IPS DF 4.7 (cell line): ENCODE measurements around the gene GNB1.
"Not testable (repeated sequence)": the region's sequence is repeated elsewhere in the genome, so short reads cannot be mapped to it uniquely, and the experiment has no call there.

ENCODE experiments used
- DNase-seq: peaks from one replicate; pipeline ENCODE4 v3.0.0-alpha.2; 2013; ENCODE audit warnings: low spot score; ENCODE audit errors: extremely low read depth

Gene GNB1

GRCh38 chr1:1890506-1891348, at the start of gene GNB1:
Gene GNB1, minus strand, starts transcription at chr1:1891087. Its CDS starts 65,634 bp downstream, at chr1:1825453.
- DNase-seq: no peak

GRCh38 chr1:1940123-1940425, 49.2 kb upstream of the GNB1 start:
- no peak for DNase-seq

- no peak for DNase-seq
These were observed 48.6 kb upstream of the GNB1 start for GRCh38 chr1:1939296-1940122.

- DNase-seq: no peak
These were observed 47.9 kb upstream of the GNB1 start for GRCh38 chr1:1938613-1939295.

- DNase-seq: no peak
These were observed 47.3 kb upstream of the GNB1 start for GRCh38 chr1:1938276-1938573.

GRCh38 chr1:1937549-1938275, 46.8 kb upstream of the GNB1 start:
- no peak for DNase-seq

- DNase-seq: no peak
These were observed 46.2 kb upstream of the GNB1 start for GRCh38 chr1:1937061-1937460.

- not testable (repeated sequence) for DNase-seq
These were observed 44.0 kb upstream of the GNB1 start for GRCh38 chr1:1934848-1935247.

- no peak for DNase-seq
These were observed 39.0 kb upstream of the GNB1 start for GRCh38 chr1:1929639-1930545.

- DNase-seq: no peak
These were observed 38.3 kb upstream of the GNB1 start for GRCh38 chr1:1929102-1929638.

GRCh38 chr1:1928231-1929101, 37.6 kb upstream of the GNB1 start:
- no peak for DNase-seq

- DNase-seq: no peak
These were observed 36.9 kb upstream of the GNB1 start for GRCh38 chr1:1927751-1928150.

GRCh38 chr1:1926886-1927660, 36.2 kb upstream of the GNB1 start:
- no peak for DNase-seq

GRCh38 chr1:1926346-1926811, 35.5 kb upstream of the GNB1 start:
- no peak for DNase-seq

GRCh38 chr1:1925437-1926345, 34.8 kb upstream of the GNB1 start:
- no peak for DNase-seq

GRCh38 chr1:1924849-1925248, 34.0 kb upstream of the GNB1 start:
- DNase-seq: no peak

- no peak for DNase-seq
These were observed 33.5 kb upstream of the GNB1 start for GRCh38 chr1:1924386-1924785.
